MCF 10A (cell line): ENCODE measurements around the gene WDR27. TPM values are rescaled to one million over a fixed set of nuclear protein-coding genes. Genes with fewer than 3 reads are reported as not detected.
"Not testable (repeated sequence)": the region's sequence is repeated elsewhere in the genome, so short reads cannot be mapped to it uniquely, and the experiment has no call there.

ENCODE experiments used
- BruUV-seq: library from RNA; stranded (reverse); fragments of 400-500 nt; replicated peaks from 2 replicates; lab custom pipeline; 2021; lab: Mats Ljungman, UMichigan
- CTCF ChIA-PET: fragments of 300-600 bp; sonication (Branson Sonifier 250); formaldehyde crosslinking; extraction: SDS; loops from one replicate; lab custom pipeline; 2021; ENCODE audit warnings: antibody characterized with exemption, inconsistent platforms; lab: Yijun Ruan, JAX
- POLR2A ChIA-PET: fragments of 300-600, 350-650 bp; sonication (Branson Sonifier 250); formaldehyde crosslinking; extraction: SDS; loops from one replicate; lab custom pipeline; 2020; ENCODE audit warnings: antibody characterized with exemption, inconsistent platforms; lab: Yijun Ruan, JAX
- DNase-seq: peaks from one replicate; pipeline ENCODE4 v3.0.0-alpha.2; 2018; ENCODE audit not compliant: unreplicated experiment
- H3K27ac Mint-ChIP-seq: one replicate; pipeline ENCODE4 v1.8.0; 2022; ENCODE audit warnings: mild to moderate bottlenecking, low read depth, mixed read lengths; ENCODE audit not compliant: unreplicated experiment
- H3K27me3 Mint-ChIP-seq: one replicate; pipeline ENCODE4 v1.8.0; 2022; ENCODE audit warnings: mixed read lengths; ENCODE audit not compliant: insufficient read depth, unreplicated experiment
- H3K36me3 Mint-ChIP-seq: one replicate; pipeline ENCODE4 v1.8.0; 2022; ENCODE audit warnings: mild to moderate bottlenecking, moderate library complexity, mixed read lengths; ENCODE audit not compliant: insufficient read depth, unreplicated experiment
- H3K4me1 Mint-ChIP-seq: one replicate; pipeline ENCODE4 v1.8.0; 2022; ENCODE audit warnings: mixed read lengths; ENCODE audit not compliant: insufficient read depth, unreplicated experiment
- H3K4me3 Mint-ChIP-seq: one replicate; pipeline ENCODE4 v1.8.0; 2022; ENCODE audit warnings: mild to moderate bottlenecking, moderate library complexity, mixed read lengths; ENCODE audit not compliant: unreplicated experiment
- H3K9me3 Mint-ChIP-seq: one replicate; pipeline ENCODE4 v1.8.0; 2022; ENCODE audit warnings: mixed read lengths; ENCODE audit not compliant: unreplicated experiment
- CTCF ChIP-seq: fragments of 200-600 bp; IDR thresholded peaks from one replicate; pipeline ENCODE4 v1.8.0; 2022; ENCODE audit warnings: antibody characterized with exemption, mild to moderate bottlenecking; ENCODE audit not compliant: unreplicated experiment
- intact Hi-C: fragments of 100-400 bp; cut with micrococcal nuclease; formaldehyde crosslinking; loops from 2 replicates; pipeline ENCODE4 v1.14.1; 2022
- total RNA-seq: library from RNA; stranded (reverse); gene quantifications from 2 replicates; pipeline ENCODE4 v1.2.3, GENCODE V29; 2022

Gene WDR27
- total RNA-seq, 1 experiment from 2014 or later: 80.6 TPM

DNA sequence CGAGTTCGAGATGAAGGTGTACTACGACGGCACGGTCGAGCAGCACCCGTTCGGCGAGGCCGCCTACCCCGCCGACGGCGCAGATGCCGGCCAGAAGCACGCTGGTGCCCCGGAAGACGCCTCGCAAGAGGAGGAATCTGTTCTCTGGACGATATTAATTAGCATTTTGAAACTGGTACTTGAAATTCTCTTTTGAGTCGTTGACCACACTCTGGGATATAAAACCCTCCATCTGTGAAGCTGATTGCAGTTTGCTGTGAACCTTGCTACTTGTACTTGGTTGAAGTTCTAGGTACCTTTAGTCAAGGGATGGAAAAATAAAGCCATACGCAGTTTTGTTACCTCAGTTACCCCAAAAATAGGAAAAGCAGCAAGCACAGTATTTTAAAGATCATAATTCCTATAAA lies 1.0 kb upstream of the WDR27 start:
- no peak for DNase-seq
- Mint-ChIP-seq H3K27ac (peak overlapping the region; percentile 39), H3K36me3 (peaks cover 11% of the 10 kb centered on the region), H3K27me3 (no peaks in the 10 kb centered on the region), H3K4me1 (peaks cover 38% of the 10 kb centered on the region), H3K9me3 (no peaks in the 10 kb centered on the region), H3K4me3 (peak overlapping the region; percentile 86)
- no TSS peak for BruUV-seq
- POLR2A ChIA-PET: interaction anchor here (1.2 to 9.6 kb wide), 12 partner anchors 8 to 1861 kb away, joined by 3 to 145 read pairs (median 9); partner anchors contain the start of genes DYNLT2, ERMARD, PHF10 and TBP
- CTCF ChIA-PET: interaction anchor here (0.7 to 1.4 kb wide), 3 partner anchors 15 to 763 kb away, joined by 3 to 7 read pairs (median 3); no protein-coding TSS in a partner anchor
- intact Hi-C loops: loop anchor here (1.0 to 2.0 kb wide), 3 partner anchors 14 to 746 kb away; no protein-coding TSS in a partner anchor
- TF ChIP-seq CTCF: no peak

- CTCF ChIA-PET: interaction anchor here (0.5 to 1.6 kb wide), 7 partner anchors 9 to 1337 kb away, joined by 3 to 8 read pairs (median 3); no protein-coding TSS in a partner anchor
These were observed 397 bp downstream of the WDR27 start for GRCh38 chr6:169701311-169701953.

DNA sequence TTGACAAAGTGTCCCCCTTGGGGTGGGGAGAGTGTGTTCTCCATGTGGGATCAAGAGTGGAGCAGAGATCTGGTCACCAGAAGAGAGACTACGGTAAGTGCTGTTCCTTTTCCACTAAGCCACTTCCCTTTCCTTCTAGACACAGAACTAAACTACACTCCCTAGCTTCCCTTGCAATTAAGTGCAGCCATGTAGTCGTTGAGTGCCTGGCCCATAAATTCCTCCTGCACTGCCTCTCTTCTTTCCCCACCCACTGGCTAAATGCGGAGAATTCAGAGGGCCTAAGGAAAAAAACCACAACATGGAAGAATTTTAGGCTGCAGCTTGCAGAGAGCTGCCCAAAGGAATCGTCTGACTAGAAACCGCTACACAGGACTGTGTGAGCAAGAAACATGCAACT lies 1.5 kb downstream of the WDR27 start:
- H3K4me1 Mint-ChIP-seq: peaks cover 38% of the 10 kb centered on the region
- no peaks in the 10 kb centered on the region for H3K27me3 Mint-ChIP-seq
- intact Hi-C loops: no loop called here
- BruUV-seq: no TSS peak
- H3K27ac Mint-ChIP-seq: no peak overlapping the region
- no peak for TF ChIP-seq CTCF
- peak overlapping the region; percentile 86 for H3K4me3 Mint-ChIP-seq
- ChIA-PET POLR2A (interaction anchor here (0.6 to 9.6 kb wide), 9 partner anchors 9 to 78 kb away, joined by 3 to 145 read pairs (median 8); partner anchors contain the start of genes DYNLT2, ERMARD and PHF10), CTCF (interaction anchor here (1.5 kb wide), 1 partner anchor 22 kb away, joined by 8 read pairs; no protein-coding TSS in a partner anchor)
- H3K36me3 Mint-ChIP-seq: peaks cover 11% of the 10 kb centered on the region
- no peak for DNase-seq
- H3K9me3 Mint-ChIP-seq: peaks cover 7% of the 10 kb centered on the region

More at GRCh38 chr6:169701311-169701953, 397 bp downstream of the WDR27 start:
- TF ChIP-seq CTCF: no peak
- no peak for DNase-seq
- H3K4me3 Mint-ChIP-seq: peak overlapping the region; percentile 86
- H3K36me3 Mint-ChIP-seq: peaks cover 11% of the 10 kb centered on the region
- peak overlapping the region; percentile 46 for H3K27ac Mint-ChIP-seq
- H3K9me3 Mint-ChIP-seq: peaks cover under 1% of the 10 kb centered on the region
- BruUV-seq: TSS peak; percentile 79
- POLR2A ChIA-PET: interaction anchor here (0.6 to 9.6 kb wide), 27 partner anchors 9 to 1859 kb away, joined by 3 to 145 read pairs (median 5); partner anchors contain the start of genes DYNLT2, ERMARD, PHF10 and PSMB1
- no peaks in the 10 kb centered on the region for H3K27me3 Mint-ChIP-seq
- peaks cover 42% of the 10 kb centered on the region for H3K4me1 Mint-ChIP-seq
- intact Hi-C loops: no loop called here

GRCh38 chr6:169697115-169697514 lies 4.7 kb downstream of the WDR27 start:
- H3K9me3 Mint-ChIP-seq: peaks cover 14% of the 10 kb centered on the region
- CTCF ChIA-PET: interaction anchor here (1.3 kb wide), 1 partner anchor 29 kb away, joined by 3 read pairs; no protein-coding TSS in a partner anchor
- POLR2A ChIA-PET: interaction anchor here (1.2 to 9.6 kb wide), 2 partner anchors 6 to 38 kb away, joined by 3 to 145 read pairs; no protein-coding TSS in a partner anchor
- peak overlapping the region; percentile 79 for H3K27ac Mint-ChIP-seq
- DNase-seq, H3K36me3 Mint-ChIP-seq, BruUV-seq, H3K27me3 Mint-ChIP-seq, H3K4me3 Mint-ChIP-seq, intact Hi-C loops: not testable (repeated sequence)
- peaks cover 43% of the 10 kb centered on the region for H3K4me1 Mint-ChIP-seq
- peak; percentile 36 for TF ChIP-seq CTCF
